PFSK-1 (cell line): ENCODE results near the gene MAMLD1.

Source experiments
- FOXP2 ChIP-seq: optimal IDR thresholded peaks from 2 replicates; pipeline ENCODE3; 2011; ENCODE audit warnings: borderline replicate concordance, control low read depth, inconsistent platforms; ENCODE audit not compliant: insufficient read depth; ENCODE audit errors: extremely low read length, extremely low read depth
- POLR2AphosphoS5 ChIP-seq: IDR thresholded peaks from 2 replicates; pipeline ENCODE4 v1.6.1; 2012; ENCODE audit warnings: low read depth, mild to moderate bottlenecking, control low read depth, low read length, moderate library complexity
- REST ChIP-seq, 2 experiments: IDR thresholded peaks; 2 replicates each; pipeline versions ENCODE4 v1.6.1 to v1.8.0; 2011 to 2012; ENCODE audit warnings: low read depth in 2 of 2, low read length in 2 of 2, control low read depth in 1 of 2, inconsistent platforms in 1 of 2, mild to moderate bottlenecking in 1 of 2, moderate library complexity in 1 of 2; ENCODE audit not compliant: insufficient read depth in 1 of 2
- SIN3A ChIP-seq: IDR thresholded peaks from 2 replicates; pipeline ENCODE4 v1.6.1; 2012; ENCODE audit warnings: mild to moderate bottlenecking, low read length, moderate library complexity, borderline replicate concordance; ENCODE audit not compliant: insufficient read depth
- TAF1 ChIP-seq: IDR thresholded peaks from 2 replicates; pipeline ENCODE4 v1.6.1; 2012; ENCODE audit warnings: low read length, control low read depth, borderline replicate concordance; ENCODE audit not compliant: insufficient read depth

MAMLD1 gene

GRCh38 chrX:150436195-150436594 is 73.1 kb downstream of the MAMLD1 start:
- TF ChIP-seq TAF1 (no peak), FOXP2 (no peak), SIN3A (no peak), POLR2AphosphoS5 (no peak), REST (IDR thresholded peaks at IDR 0.05; ENCODE audit: insufficient read depth in 1 of 2, low read depth in 2 of 2, low read length in 2 of 2) (no peak)

- no peak for TF ChIP-seq FOXP2
- TF ChIP-seq SIN3A: no peak
- no peak for TF ChIP-seq REST (IDR thresholded peaks at IDR 0.05; ENCODE audit: insufficient read depth in 1 of 2, low read depth in 2 of 2, low read length in 2 of 2)
- no peak for TF ChIP-seq POLR2AphosphoS5
- no peak for TF ChIP-seq TAF1
These were observed 75.0 kb downstream of the MAMLD1 start for GRCh38 chrX:150438165-150438564.

- TF ChIP-seq SIN3A: no peak
- TF ChIP-seq REST (IDR thresholded peaks at IDR 0.05; ENCODE audit: insufficient read depth in 1 of 2, low read depth in 2 of 2, low read length in 2 of 2): no peak
- no peak for TF ChIP-seq POLR2AphosphoS5
- TF ChIP-seq TAF1: no peak
- TF ChIP-seq FOXP2: no peak
These were observed 83.0 kb downstream of the MAMLD1 start for GRCh38 chrX:150446151-150446550.

GRCh38 chrX:150446995-150447394 is 83.9 kb downstream of the MAMLD1 start:
- TF ChIP-seq TAF1 (no peak), SIN3A (no peak), POLR2AphosphoS5 (no peak), REST (IDR thresholded peaks at IDR 0.05; ENCODE audit: insufficient read depth in 1 of 2, low read depth in 2 of 2, low read length in 2 of 2) (no peak), FOXP2 (no peak)

- TF ChIP-seq SIN3A (no peak), FOXP2 (no peak), REST (IDR thresholded peaks at IDR 0.05; ENCODE audit: insufficient read depth in 1 of 2, low read depth in 2 of 2, low read length in 2 of 2) (no peak), TAF1 (no peak), POLR2AphosphoS5 (no peak)
These were observed 86.2 kb downstream of the MAMLD1 start for GRCh38 chrX:150449313-150449712.
